HG02973 (cell line): Measurements from ENCODE around the gene PYGB.

Experiments used
- ATAC-seq: cut with Tn5 transposase; IDR thresholded peaks from one replicate; pipeline ENCODE4 v1.9.1; 2021; ENCODE audit warnings: moderate library complexity; ENCODE audit not compliant: unreplicated experiment

Gene PYGB

DNA sequence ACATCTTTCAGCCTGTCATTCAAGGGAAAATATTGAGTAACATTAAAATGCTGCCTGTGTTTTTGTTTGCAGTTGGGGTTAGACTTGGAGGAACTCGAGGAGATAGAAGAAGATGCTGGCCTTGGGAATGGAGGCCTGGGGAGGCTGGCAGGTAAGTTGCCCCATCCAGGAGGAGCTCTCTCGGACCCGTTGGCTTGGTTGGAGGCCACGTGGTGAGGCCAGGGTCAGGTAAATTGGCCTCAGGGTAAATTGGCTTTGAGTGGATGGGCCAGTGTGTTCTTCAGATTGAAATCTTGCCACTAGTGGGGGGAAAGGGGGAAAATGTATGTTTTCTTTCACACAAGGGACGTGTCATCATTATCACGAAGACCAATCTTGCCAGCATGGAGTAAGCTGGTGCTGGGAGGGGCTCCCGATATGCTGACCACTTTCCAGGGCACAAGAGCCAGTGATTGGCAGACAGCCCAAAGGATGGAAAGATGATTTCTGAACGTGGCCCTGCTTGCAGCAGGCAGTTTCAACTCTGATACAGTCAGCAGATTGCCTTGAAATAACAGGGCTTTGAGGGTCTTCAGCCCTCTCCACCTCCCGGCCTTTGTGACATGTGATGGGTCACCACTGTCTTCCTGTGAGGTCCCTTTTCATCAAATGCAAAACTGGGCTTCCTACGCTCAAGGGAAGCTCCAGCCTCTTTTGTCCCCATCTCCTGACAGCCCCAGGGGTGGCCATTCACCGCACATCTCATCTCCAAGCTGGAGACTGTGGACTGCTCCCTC is 21.4 kb downstream of the PYGB start:
- no peak for ATAC-seq

DNA sequence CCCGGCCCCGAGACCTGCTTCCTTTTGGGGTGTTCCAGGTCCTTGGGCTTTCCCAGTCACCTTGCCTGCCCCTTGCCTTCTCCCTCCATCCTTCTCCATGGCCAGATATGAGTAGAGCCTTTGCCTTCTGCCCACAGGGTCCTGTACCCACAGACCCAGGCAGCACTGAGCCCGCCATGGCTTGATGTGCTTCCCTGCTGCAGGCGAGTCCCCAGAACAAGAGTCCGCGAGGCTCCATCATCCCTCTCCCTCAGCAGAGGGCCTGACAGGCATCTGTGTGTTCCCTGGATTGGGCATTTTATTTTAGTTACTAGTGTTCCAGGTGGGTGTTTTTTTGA is 21.9 kb downstream of the PYGB start:
- ATAC-seq, result no peak

DNA sequence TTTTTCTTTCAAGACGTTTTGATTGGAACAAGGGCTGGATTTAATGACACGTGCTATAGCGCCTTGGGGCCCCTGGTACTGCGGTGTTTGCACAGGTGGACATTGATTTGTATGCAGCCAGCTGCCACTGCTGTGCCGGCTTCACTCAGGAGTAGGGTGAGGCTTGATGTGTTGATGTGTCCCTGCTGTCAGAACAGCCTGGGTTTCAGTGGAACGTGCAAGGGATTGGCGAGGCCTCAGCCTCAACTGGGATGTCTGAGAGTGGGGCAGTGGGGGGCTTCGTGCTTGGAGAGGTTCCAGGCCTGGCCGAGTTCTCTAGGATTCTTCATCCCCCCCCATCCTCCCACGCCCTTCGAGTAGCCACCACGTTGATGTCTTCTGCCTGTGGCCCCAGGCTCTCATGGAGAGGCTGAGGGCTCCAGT is 23.0 kb downstream of the PYGB start:
- ATAC-seq, result no peak

- ATAC-seq, result no peak
Measured at GRCh38 chr20:25271486-25272222, 23.8 kb downstream of the PYGB start.

DNA sequence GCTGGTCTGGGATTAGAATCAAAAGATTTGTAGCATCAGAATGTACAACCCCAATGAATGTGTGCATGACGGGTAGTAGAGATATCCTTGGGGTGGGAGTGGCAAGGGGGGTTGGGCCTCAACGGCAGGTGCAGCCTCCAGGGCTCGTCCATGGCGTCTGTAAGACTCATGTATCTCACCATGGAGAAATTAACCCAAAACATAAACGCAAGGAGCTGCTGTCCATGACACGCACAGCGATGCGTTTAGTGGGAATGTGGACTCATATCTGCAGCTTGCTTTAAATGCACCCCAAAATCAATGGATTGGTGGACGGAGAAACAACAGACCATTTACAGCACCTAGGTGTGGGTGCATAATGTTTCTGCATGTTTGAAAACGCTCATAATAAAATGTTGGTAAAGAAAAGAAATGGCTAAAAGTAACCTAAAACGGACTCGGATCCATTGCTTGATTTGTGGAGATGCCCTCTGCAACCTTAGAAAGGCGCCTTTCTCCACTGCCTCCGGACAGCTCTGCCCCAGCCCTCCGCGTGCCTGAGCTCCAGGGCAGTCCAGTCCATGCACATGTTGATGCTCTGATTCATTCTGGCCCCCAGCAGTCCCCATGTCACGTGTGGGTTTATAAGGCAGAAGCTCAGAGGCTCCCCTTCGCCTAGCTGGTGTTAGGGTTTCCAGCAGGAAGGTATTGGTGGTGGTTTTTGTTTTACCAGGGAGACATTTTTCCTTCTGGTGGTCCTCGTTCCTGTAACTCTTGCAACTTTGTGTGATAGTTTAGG is 24.5 kb downstream of the PYGB start:
- ATAC-seq, result no peak

DNA sequence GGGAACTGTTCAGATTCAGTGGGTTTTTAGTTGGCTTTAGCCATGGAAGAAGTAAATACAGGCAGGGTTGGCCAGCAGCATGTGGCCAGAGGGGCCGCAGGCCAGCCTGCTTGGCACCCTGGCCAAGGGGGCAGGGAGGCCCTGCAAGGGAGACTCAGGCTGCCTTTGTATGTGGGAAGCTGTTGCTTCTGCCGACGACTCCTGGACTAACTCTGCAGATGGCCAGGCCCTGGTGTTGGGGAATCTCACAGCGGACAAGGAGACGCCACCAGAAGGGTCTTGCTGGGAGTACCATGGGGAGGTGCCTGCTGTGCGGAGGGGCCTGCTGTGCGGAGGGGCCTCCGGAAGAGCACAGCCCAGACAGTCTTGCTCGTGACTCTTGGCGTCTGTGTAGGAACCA is 25.2 kb downstream of the PYGB start:
- ATAC-seq, result no peak

- ATAC-seq, result no peak
Measured at GRCh38 chr20:25273541-25274358, 25.9 kb downstream of the PYGB start.

GRCh38 chr20:25274481-25274880 is 26.6 kb downstream of the PYGB start:
- no peak for ATAC-seq

DNA sequence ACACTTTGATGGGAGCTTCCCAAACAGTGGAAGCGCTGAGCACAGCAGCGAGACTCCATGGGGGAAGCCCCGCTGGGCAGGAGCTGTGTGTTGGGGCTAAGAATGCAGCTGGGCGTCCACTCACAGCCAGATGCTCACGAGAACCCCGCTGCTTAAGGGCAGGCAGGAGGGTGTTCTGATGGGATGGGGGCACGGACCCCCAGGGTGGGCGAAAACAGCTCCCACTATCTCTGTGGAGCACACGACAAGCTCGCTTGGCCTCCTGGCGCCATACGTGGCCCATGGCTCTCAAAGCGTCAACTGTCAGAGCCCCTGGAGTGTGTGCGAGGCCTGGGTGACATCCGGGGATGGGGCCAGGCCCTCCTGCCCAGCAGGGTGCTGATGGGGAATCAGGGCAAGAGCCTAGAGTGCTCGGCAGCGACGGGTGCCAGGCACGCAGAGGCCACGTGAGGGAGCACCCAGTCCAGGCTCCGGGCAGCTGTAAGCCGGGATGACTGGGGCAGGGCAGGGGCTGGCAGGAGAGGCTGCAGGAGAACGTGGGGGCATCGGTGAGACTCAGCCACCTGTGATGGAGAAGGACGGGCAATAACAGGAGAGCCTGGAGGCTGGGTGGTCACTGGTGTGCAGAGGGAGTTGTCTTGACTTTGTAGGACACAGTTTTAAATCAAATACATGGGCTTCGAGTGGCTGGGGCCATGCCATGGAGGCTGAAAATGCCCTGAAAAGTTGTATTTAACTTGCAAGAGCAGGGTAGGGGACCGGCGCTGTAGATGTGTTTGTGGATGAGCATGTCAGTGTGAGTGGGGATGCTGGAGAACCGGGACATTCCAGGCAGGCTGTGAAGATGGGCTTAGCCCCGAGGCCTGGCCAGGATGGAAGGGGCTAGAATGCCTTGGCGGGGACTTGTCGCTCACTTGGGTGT is 27.3 kb downstream of the PYGB start:
- no peak for ATAC-seq

- no peak for ATAC-seq
Measured at GRCh38 chr20:25275813-25276532, 28.1 kb downstream of the PYGB start.

DNA sequence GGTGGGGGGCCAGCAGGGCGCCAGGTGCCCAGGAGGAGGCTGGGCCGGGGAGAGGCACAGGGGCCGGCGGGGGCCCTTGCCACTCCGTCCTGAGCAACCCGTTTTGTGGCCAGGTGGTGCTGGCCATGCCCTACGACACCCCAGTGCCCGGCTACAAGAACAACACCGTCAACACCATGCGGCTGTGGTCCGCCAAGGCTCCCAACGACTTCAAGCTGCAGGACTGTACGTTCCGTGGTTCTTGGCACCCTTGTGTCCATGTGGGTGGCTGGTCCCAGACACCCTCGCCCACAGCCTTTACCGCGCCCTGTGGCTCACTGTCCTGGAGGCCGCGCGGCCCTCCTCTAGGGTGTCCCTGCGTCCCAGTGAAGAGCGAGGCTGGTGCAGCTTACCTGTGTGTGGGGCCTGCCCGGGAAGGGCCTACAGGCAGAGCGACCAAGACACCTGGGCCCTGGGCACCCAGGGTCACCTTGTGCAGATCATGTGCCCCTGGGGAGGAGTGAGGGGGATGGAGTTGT is 28.7 kb downstream of the PYGB start:
- ATAC-seq, result no peak

DNA sequence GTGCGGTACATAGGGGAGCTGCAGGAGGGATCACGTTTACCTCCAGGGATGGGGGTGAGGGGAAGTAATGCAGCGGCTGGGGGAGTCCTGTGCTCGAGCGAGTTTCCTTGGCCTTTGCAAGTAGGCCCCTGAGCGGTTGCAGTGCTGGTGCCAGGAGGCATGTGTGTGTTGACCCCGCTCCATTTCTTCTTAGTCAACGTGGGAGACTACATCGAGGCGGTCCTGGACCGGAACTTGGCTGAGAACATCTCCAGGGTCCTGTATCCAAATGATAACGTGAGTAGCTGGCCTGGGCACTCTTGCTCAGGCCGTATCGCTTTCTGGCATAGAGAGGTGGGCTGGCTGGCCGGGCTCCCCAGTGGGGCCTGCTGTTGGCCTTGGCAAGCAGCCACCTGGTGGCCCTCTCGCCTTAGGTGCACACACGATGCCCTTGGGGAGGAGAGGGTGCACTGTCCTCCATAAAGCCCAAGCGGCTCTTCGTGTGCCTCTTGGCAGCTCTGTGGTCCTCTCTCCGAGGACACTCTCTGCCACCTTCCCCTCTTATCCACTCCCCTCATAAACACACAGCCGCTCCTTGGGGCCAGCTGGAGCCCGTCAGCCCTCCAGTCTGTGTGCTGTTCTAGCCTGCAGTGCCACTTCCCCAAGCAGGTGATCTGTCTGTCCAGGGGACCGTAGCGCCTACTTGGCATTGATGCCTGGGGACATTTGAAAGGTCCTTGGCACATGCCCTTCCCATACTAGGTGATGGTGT is 29.3 kb downstream of the PYGB start:
- ATAC-seq, result no peak

DNA sequence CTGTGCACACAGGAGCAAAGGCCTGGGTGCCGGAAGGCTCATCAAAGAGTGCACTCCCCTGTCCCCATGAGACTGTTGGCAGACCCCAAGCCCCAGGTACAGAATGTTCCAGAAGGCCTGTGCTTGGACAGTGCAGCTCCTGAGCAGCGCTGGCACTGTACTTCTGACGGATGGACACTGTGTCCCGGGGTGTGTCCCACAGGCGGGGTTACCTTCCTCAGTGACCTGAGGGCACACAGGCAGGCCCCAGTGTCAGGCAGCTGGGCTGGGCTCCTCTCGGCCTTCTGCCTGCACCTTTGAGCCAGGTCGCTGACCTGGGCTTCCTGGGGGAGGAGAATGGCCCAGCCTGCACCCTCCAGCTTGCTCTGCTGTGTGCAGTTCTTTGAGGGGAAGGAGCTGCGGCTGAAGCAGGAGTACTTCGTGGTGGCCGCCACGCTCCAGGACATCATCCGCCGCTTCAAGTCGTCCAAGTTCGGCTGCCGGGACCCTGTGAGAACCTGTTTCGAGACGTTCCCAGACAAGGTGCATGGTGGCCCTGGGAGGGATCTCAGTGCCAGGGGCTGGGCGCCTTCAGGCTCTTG is 30.1 kb downstream of the PYGB start:
- no peak for ATAC-seq

DNA sequence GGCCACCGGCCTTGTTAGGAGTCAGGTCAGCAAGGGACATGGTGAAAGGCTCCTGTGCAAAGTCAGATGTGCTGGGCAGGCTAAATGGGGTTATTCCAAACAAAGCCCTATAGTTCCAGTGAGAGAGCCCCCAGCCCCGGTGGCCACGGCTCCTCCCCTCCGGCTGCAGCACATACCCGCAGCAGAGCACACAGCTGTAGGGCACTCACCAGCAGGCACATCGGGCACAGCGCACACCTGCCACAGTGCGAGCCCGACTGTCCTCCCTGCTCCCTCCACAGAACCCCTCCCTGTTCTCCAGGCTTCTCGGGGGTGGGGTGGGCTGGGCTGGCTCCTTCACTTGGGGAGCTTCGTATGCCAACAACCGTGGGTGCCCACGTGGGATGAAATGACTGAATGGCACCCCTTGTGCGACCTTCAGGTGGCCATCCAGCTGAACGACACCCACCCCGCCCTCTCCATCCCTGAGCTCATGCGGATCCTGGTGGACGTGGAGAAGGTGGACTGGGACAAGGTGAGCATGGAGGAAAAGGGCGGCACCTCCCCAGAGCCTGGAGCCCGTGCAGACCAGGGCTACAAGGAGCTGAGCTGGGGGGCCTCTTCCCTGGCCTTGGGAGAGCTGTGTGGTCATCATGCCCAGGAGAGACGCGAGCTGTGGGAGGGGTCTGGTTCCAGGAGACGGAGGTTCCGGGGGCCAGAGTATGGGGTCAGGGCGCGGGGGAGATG is 30.9 kb downstream of the PYGB start:
- no peak for ATAC-seq

DNA sequence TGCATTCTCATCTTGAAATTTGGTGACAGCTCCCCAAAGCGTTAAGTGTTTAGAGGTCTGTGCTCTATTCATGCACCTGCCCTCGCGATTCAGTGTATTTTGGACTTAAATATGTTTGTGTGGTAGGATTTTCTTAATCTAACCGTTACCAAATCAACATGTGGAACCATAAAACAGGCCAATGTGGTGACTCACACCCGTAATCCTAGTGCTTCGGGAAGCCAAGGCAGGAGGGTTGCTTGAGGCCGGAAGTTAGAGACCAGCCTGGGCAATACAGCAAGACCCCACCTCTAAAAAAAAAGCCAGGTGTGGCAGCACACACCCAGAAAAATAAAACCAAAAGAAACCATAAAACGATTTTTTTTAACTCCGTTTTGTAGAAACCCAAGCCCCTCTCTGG is 31.5 kb downstream of the PYGB start:
- no peak for ATAC-seq

DNA sequence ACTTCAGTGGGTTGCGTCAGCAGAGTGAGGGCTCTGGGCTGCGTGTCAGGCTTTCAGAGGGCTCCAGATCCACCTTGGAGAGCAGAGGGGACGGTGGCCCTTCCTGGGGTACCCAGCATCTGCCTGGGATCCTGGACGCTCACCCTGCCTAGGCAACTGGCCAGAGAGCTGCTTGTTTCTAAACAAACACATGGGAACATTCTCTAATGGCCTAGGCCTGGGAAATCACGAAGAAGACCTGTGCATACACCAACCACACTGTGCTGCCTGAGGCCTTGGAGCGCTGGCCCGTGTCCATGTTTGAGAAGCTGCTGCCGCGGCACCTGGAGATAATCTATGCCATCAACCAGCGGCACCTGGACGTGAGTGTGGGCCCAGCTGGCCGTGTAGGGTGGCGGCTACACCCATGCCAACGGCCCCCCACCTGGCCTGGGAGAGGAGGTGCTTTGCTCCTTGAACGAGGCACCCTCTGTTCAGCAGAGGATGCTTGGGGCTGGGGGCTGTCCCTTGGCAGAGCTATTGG is 32.2 kb downstream of the PYGB start:
- ATAC-seq, result no peak
